ENCODE results near the gene DDB1. TPM values are rescaled to one million over a fixed set of nuclear protein-coding genes. Genes with fewer than 3 reads are reported as not detected.

DDB1 gene
- total and polyA plus RNA-seq, 9 of the 15 experiments (the other 6 are each of a cell fraction or from before 2014, with no cell fraction given): 172 to 361 (median 266) TPM

DNA sequence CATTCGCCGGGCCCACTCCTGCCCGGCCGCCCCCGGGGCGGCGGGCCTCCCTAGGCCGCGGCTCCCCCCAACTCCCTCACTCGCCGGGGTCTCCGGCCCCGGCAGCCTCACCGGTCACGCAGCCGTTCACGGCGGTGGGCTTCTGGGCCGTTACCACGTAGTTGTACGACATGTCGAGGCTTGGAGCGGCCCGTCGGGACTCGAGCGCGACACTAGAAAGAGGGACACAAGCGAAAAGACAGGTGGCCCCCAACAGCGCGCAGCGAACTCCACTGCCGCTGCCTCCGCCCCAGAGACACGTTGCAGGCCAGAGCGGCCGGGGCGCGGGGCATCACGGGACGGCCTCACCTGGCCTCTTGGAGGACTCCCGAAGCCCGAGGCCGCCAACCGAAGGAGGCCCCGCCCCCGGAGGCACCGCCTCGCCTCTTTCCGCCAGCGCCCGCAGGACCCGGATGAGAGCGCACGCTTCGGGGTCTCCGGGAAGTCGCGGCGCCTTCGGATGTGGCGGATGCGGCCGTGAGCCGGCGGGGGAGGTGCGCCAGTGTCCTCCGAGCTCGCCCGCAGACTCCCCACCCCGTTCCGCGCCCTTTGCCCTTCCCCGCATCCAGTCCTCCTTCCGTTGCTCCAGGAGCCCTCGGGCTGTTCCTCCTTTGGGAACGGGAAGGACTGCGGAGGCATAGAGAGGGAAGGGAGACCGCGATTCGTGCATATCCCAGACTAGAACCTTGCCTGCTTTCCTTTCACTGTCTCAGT is at the start of gene DDB1, which contains the start of gene TKFC (continued):
- TF ChIP-seq, protein P1, sequence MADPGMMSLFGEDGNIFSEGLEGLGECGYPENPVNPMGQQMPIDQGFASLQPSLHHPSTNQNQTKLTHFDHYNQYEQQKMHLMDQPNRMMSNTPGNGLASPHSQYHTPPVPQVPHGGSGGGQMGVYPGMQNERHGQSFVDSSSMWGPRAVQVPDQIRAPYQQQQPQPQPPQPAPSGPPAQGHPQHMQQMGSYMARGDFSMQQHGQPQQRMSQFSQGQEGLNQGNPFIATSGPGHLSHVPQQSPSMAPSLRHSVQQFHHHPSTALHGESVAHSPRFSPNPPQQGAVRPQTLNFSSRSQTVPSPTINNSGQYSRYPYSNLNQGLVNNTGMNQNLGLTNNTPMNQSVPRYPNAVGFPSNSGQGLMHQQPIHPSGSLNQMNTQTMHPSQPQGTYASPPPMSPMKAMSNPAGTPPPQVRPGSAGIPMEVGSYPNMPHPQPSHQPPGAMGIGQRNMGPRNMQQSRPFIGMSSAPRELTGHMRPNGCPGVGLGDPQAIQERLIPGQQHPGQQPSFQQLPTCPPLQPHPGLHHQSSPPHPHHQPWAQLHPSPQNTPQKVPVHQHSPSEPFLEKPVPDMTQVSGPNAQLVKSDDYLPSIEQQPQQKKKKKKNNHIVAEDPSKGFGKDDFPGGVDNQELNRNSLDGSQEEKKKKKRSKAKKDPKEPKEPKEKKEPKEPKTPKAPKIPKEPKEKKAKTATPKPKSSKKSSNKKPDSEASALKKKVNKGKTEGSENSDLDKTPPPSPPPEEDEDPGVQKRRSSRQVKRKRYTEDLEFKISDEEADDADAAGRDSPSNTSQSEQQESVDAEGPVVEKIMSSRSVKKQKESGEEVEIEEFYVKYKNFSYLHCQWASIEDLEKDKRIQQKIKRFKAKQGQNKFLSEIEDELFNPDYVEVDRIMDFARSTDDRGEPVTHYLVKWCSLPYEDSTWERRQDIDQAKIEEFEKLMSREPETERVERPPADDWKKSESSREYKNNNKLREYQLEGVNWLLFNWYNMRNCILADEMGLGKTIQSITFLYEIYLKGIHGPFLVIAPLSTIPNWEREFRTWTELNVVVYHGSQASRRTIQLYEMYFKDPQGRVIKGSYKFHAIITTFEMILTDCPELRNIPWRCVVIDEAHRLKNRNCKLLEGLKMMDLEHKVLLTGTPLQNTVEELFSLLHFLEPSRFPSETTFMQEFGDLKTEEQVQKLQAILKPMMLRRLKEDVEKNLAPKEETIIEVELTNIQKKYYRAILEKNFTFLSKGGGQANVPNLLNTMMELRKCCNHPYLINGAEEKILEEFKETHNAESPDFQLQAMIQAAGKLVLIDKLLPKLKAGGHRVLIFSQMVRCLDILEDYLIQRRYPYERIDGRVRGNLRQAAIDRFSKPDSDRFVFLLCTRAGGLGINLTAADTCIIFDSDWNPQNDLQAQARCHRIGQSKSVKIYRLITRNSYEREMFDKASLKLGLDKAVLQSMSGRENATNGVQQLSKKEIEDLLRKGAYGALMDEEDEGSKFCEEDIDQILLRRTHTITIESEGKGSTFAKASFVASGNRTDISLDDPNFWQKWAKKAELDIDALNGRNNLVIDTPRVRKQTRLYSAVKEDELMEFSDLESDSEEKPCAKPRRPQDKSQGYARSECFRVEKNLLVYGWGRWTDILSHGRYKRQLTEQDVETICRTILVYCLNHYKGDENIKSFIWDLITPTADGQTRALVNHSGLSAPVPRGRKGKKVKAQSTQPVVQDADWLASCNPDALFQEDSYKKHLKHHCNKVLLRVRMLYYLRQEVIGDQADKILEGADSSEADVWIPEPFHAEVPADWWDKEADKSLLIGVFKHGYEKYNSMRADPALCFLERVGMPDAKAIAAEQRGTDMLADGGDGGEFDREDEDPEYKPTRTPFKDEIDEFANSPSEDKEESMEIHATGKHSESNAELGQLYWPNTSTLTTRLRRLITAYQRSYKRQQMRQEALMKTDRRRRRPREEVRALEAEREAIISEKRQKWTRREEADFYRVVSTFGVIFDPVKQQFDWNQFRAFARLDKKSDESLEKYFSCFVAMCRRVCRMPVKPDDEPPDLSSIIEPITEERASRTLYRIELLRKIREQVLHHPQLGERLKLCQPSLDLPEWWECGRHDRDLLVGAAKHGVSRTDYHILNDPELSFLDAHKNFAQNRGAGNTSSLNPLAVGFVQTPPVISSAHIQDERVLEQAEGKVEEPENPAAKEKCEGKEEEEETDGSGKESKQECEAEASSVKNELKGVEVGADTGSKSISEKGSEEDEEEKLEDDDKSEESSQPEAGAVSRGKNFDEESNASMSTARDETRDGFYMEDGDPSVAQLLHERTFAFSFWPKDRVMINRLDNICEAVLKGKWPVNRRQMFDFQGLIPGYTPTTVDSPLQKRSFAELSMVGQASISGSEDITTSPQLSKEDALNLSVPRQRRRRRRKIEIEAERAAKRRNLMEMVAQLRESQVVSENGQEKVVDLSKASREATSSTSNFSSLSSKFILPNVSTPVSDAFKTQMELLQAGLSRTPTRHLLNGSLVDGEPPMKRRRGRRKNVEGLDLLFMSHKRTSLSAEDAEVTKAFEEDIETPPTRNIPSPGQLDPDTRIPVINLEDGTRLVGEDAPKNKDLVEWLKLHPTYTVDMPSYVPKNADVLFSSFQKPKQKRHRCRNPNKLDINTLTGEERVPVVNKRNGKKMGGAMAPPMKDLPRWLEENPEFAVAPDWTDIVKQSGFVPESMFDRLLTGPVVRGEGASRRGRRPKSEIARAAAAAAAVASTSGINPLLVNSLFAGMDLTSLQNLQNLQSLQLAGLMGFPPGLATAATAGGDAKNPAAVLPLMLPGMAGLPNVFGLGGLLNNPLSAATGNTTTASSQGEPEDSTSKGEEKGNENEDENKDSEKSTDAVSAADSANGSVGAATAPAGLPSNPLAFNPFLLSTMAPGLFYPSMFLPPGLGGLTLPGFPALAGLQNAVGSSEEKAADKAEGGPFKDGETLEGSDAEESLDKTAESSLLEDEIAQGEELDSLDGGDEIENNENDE (IDR thresholded peaks at IDR 0.05; ENCODE audit: low read depth, low read length): no peak
- TF ChIP-seq RBBP5 (IDR thresholded peaks at IDR 0.05; ENCODE audit: borderline replicate concordance, insufficient read depth, low read length, poor library complexity, severe bottlenecking): peak; percentile 90
- no peak for TF ChIP-seq SMARCE1 (IDR thresholded peaks at IDR 0.05)
- 0 out of 2 replicates have a peak, but pooled peaks have one; percentile 11 for TF ChIP-seq TAF7 (tag; IDR thresholded peaks at IDR 0.05)
- TF ChIP-seq LEF1 (IDR thresholded peaks at IDR 0.05): no peak; the same call in 1 of the 2 replicates
- TF ChIP-seq ZBTB1 (CRISPR knock-in tag; IDR thresholded peaks at IDR 0.05; ENCODE audit: borderline replicate concordance, low read depth): peak; percentile 45; the same call in 1 of the 2 replicates
- TF ChIP-seq CEBPB (tag; IDR thresholded peaks at IDR 0.05): no peak
- TF ChIP-seq ZNF707 (CRISPR knock-in tag; conservative IDR thresholded peaks at IDR 0.05): no peak
- TF ChIP-seq PHF21A (IDR thresholded peaks at IDR 0.05; ENCODE audit: borderline replicate concordance, low read depth): no peak
- TF ChIP-seq ZFP36 (IDR thresholded peaks at IDR 0.05; ENCODE audit: low read depth, low read length, partially characterized antibody): no peak
- TF ChIP-seq, protein P2, sequence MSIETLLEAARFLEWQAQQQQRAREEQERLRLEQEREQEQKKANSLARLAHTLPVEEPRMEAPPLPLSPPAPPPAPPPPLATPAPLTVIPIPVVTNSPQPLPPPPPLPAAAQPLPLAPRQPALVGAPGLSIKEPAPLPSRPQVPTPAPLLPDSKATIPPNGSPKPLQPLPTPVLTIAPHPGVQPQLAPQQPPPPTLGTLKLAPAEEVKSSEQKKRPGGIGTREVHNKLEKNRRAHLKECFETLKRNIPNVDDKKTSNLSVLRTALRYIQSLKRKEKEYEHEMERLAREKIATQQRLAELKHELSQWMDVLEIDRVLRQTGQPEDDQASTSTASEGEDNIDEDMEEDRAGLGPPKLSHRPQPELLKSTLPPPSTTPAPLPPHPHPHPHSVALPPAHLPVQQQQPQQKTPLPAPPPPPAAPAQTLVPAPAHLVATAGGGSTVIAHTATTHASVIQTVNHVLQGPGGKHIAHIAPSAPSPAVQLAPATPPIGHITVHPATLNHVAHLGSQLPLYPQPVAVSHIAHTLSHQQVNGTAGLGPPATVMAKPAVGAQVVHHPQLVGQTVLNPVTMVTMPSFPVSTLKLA (conservative IDR thresholded peaks at IDR 0.05): peak; percentile 80 to 91
- peak; percentile 44 for TF ChIP-seq BRD9 (IDR thresholded peaks at IDR 0.05; ENCODE audit: low read depth, partially characterized antibody)
